ENCODE results near the gene FAM25A.
"Not testable (repeated sequence)": the region's sequence is repeated elsewhere in the genome, so short reads cannot be mapped to it uniquely, and the experiment has no call there.

The FAM25A gene

DNA sequence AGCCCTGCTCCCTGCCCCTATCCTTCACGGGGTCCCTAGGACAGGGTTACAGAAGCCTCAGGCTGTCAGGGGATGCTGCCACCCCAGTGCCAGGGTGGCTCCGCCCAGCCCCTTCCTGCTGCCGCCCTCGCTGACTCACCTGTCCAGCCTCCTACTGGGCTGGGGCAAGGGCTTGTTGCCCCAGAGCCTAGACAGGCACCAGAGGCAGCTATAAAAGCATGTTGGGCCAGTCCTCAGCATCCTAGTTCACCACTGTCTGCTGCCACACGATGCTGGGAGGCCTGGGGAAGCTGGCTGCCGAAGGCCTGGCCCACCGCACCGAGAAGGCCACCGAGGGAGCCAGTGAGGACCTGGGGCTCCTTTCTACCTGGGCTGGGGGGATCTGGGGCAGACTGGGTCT lies at the start of gene FAM25A:
TSS of gene FAM25A (plus strand) at position 239 of the 400 bp plus-strand sequence. CDS start at position 270, 31 bp downstream.
- in situ Hi-C loops (cut with MboI; ENCODE audit: low sequenced_read_pairs) = not testable (repeated sequence)

- in situ Hi-C loops (cut with MboI; ENCODE audit: low sequenced_read_pairs) = no loop called here
These were observed 49.2 kb upstream of the FAM25A start for GRCh38 chr10:86970982-86971231.

DNA sequence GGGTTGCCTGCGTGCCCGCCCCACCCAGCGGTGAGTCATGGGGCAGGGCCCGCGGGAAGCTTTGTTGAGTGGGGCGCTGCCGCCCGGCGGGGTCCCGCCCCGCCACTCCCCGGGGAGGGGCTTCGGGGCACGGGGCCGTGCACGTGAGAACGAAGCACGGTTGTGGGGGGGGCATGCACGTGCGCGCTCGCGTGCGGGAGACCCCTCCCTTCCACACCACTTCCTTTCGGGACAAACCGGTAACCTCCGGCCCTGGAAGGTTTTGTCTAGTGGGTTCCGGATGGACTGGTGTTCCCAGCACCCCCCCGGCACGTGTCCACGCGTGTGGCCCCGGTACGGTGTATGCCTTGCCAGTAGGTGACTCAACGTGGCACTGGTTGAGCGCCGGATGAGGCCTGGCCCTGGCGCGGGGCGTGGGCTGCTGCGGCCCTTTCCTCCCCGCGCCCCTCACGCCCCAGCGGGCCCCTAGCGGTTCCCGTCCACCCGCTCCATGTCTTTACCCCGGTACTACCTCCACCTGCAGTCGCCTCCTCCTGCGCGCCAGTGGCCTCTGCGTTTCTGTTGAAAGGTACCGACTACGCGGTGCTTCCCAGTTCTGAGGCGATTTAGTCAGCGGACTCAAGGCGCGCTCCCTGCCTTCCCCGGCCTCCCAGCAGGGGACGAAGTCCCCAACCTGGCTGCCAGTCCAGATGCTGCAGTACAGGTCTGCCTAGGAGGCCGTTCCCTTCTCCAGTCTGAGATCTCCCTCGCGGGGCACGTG lies 48.7 kb upstream of the FAM25A start:
- in situ Hi-C loops (cut with MboI; ENCODE audit: low sequenced_read_pairs) = no loop called here

DNA sequence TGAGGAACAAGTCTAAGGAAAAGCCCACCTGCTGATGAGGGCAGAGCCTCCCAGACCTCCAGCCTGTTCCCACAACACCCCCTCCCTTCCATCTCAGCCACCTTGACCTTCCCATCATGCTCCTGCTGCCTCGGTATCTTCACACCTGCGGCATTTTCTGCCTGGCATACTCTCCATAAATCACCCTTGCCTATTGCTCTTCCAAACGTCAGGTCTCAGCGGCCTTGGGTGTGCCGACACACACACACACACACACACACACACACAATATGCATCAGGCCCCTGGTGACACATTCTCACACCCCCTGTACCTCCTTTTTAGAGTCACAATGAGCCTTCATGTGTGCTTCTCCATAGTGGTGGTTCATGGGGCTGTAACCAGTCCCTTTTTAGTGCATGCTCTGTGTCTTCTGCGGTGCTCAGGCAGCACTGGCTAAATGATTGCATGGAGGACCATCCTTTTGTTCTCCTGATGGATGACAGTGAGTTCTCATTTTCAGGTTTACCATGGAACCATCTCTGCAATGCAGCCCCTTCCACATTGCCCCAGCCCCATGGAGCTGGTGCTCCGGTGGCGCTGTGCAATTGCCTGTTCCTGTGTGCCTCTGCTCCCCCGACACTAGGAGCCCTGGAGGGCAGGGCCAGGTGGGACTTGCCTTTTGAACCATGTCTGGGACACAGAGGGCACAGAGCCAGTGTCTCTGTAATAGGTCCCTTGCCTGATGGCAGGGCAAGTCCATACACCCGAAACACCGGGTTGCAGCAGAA lies 47.3 kb upstream of the FAM25A start:
- in situ Hi-C loops (cut with MboI; ENCODE audit: low sequenced_read_pairs) = no loop called here

GRCh38 chr10:86974484-86974883 lies 45.6 kb upstream of the FAM25A start:
- in situ Hi-C loops (cut with MboI; ENCODE audit: low sequenced_read_pairs) = no loop called here

DNA sequence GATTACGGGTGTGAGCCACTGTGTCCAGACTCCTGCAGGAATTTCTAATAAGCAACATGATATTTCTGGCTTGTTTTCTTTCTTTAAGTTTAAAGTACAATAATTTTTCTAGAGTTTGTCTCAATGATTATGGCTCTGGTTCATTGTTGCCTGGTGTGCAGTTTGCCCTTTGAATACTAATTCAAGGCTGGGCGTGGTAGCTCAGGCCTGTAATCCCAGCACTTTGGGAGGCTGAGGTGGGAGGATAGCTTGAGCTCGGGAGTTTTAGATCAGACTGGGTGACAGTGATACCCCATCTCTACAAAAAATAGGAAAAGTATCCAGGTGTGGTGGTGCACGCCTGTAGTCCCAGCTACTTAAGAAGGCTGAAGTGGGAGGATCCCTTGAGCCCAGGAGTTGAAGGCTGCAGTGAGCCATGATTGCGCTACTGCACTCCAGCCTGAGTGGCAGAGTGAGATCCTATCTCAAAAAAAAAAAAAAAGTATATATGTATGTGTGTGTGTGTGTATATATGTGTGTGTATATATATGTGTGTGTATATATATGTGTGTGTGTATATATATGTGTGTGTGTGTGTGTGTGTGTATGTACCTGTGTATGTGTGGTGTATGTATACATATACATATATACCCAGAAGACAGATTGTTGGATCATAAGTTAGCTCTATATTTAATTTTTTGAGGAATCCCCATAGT lies 43.6 kb upstream of the FAM25A start:
- in situ Hi-C loops (cut with MboI; ENCODE audit: low sequenced_read_pairs) = no loop called here

- in situ Hi-C loops (cut with MboI; ENCODE audit: low sequenced_read_pairs) = not testable (repeated sequence)
These were observed 41.6 kb upstream of the FAM25A start for GRCh38 chr10:86978457-86978856.

- in situ Hi-C loops (cut with MboI; ENCODE audit: low sequenced_read_pairs) = no loop called here
These were observed 40.7 kb upstream of the FAM25A start for GRCh38 chr10:86979296-86979818.

- in situ Hi-C loops (cut with MboI; ENCODE audit: low sequenced_read_pairs) = no loop called here
These were observed 40.1 kb upstream of the FAM25A start for GRCh38 chr10:86979977-86980448.

GRCh38 chr10:86981020-86981419 lies 39.1 kb upstream of the FAM25A start:
- in situ Hi-C loops (cut with MboI; ENCODE audit: low sequenced_read_pairs) = not testable (repeated sequence)

DNA sequence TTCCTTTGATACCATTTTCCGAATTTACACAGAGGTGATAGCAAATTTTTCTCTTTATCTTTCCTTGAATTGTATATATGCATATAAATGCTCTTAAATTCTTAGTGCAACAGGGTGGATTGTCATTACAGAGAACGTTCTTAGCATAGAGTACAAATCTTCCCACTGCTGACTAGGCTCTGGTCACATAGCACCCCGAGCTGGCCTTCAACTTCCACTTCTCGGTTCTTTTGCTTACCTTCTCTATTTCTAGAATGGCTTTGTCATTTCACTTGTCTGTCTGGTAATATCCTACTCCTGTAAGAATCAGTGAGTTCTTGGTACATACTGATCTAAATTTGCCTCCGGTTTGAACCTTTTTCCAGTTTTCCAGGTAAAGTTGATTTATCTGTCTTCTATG lies 38.4 kb upstream of the FAM25A start:
- in situ Hi-C loops (cut with MboI; ENCODE audit: low sequenced_read_pairs) = no loop called here

DNA sequence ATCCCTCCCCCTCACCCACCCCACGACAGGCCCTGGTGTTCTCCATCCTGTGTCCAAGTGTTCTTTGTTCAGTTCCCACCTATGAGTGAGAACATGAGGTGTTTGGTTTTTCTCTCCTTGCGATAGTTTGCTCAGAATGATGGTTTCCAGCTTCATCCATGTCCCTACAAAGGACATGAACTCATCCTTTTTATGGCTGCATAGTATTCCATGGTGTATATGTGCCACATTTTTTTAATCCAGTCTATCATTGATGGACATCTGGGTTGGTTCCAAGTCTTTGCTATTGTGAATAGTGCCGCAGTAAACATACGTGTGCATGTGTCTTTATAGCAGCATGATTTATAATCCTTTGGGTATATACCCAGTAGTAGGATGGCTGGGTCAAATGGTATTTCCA lies 35.6 kb upstream of the FAM25A start:
- in situ Hi-C loops (cut with MboI; ENCODE audit: low sequenced_read_pairs) = not testable (repeated sequence)

- in situ Hi-C loops (cut with MboI; ENCODE audit: low sequenced_read_pairs) = no loop called here
These were observed 31.6 kb upstream of the FAM25A start for GRCh38 chr10:86988520-86988919.

GRCh38 chr10:86991362-86991761 lies 28.7 kb upstream of the FAM25A start:
- in situ Hi-C loops (cut with MboI; ENCODE audit: low sequenced_read_pairs) = not testable (repeated sequence)

DNA sequence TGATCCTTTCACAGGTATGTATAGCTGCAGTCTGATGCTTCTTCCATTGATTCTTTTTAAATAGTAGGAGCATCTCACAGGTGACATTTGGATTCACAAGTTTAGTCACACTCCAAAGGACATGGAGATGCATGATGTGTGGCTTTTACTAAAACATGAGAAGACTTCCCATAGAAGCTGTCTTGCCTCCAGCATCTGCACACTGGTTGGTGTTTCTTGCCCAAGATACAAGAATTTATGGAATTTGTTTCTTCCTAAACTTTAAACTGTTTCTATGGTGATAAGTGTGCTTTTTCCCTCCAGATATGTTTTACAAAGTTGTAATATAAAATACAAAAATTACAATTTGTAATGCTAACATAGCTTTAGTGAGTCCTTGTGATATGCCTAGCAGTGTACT lies 27.6 kb upstream of the FAM25A start:
- in situ Hi-C loops (cut with MboI; ENCODE audit: low sequenced_read_pairs) = no loop called here

GRCh38 chr10:86992929-86993328 lies 27.2 kb upstream of the FAM25A start:
- in situ Hi-C loops (cut with MboI; ENCODE audit: low sequenced_read_pairs) = no loop called here

- in situ Hi-C loops (cut with MboI; ENCODE audit: low sequenced_read_pairs) = not testable (repeated sequence)
These were observed 20.2 kb upstream of the FAM25A start for GRCh38 chr10:86999802-87000403.

DNA sequence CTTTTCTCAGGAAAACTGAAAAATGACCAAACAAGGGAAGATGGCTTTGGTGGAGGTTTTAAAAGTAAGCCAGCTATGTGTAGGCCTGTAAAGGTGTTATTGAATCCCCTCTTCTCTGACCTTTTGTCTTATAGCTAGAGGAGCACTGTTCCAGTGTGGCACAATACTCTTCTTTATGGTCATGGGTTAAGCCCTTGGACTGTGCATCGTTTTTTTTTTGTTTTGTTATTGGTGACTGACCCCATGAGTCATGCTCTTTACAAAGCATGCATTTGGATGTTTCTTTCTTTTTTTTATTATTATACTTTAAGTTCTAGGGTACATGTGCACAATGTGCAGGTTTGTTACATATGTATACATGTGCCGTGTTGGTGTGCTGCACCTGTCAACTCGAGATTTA lies 19.6 kb upstream of the FAM25A start:
- in situ Hi-C loops (cut with MboI; ENCODE audit: low sequenced_read_pairs) = no loop called here

GRCh38 chr10:87007124-87007523 lies 13.0 kb upstream of the FAM25A start:
- in situ Hi-C loops (cut with MboI; ENCODE audit: low sequenced_read_pairs) = not testable (repeated sequence)

DNA sequence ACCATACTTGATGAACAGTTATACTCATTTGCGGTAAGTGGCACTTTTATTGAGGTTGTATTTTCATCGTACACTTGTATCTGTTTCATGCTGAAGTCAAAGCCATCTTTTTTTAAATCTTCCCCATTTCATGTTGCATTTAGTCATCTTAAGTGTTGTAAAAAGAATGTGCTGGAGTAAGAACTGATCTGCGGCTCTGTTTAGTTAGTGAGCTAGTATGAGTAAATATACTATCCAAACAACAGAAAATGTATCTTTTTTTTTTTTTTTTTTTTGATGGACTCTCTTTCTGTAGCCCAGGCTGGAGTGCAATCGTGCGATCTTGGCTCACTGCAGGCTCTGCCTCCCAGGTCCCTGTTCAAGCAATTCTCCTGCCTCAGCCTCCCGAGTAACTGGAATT lies 12.4 kb upstream of the FAM25A start:
- in situ Hi-C loops (cut with MboI; ENCODE audit: low sequenced_read_pairs) = not testable (repeated sequence)

DNA sequence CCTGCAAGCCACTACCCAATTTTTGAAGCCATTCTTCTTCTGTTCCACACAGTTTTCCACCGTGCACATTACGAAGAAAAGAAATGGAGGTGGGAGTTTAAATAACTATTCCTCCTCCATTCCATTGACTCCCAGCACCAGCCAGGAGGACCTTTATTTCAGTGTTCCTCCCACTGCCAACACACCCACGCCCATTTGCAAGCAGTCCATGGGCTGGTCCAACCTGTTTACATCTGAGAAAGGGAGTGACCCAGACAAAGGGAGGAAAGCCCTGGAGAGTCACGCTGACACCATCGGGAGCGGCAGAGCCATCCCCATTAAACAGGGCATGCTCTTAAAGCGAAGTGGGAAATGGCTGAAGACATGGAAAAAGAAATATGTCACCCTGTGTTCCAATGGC lies 11.8 kb upstream of the FAM25A start:
- in situ Hi-C loops (cut with MboI; ENCODE audit: low sequenced_read_pairs) = not testable (repeated sequence)
